H1 (cell line): ENCODE data around the gene OPCML. TPM values are rescaled to one million over a fixed set of nuclear protein-coding genes. Genes with fewer than 3 reads are reported as not detected.

Experiments
- CTCF ChIA-PET: fragments of 300-600 bp; sonication (Branson Sonifier 250); formaldehyde crosslinking; loops from one replicate; lab custom pipeline; 2021; ENCODE audit not compliant: partially characterized antibody; lab: Charles Lee
- POLR2A ChIA-PET: fragments of 300-600 bp; sonication (Branson Sonifier 250); formaldehyde crosslinking; loops from one replicate; lab custom pipeline; 2021; ENCODE audit warnings: inconsistent platforms; ENCODE audit not compliant: partially characterized antibody; lab: Charles Lee
- DNase-seq, 2 experiments: peaks; one replicate each; pipeline versions ENCODE4 v3.0.0 to v3.0.0-alpha.2; 2010 to 2022; ENCODE audit warnings: low spot score in 2 of 2, low read depth in 1 of 2, mixed read lengths in 1 of 2
- FAIRE-seq: peaks from 2 replicates; lab custom pipeline; 2011; peaks lifted over from hg19 to GRCh38; lab: Jason Lieb, UNC
- H2AFZ ChIP-seq: 2 replicates; pipeline ENCODE4 v1.8.1; 2012; ENCODE audit warnings: low read length, inconsistent platforms
- H2AK5ac ChIP-seq: 2 replicates; pipeline ENCODE4 v1.6.1; 2013; ENCODE audit warnings: low read depth, low read length
- H2BK120ac ChIP-seq: replicated peaks from 2 replicates; pipeline ENCODE3; 2013; ENCODE audit warnings: low read depth, low read length, inconsistent platforms
- H2BK12ac ChIP-seq: 2 replicates; pipeline ENCODE4 v1.6.1; 2013; ENCODE audit warnings: low read depth, low read length
- H2BK15ac ChIP-seq: 2 replicates; pipeline ENCODE4 v1.6.1; 2013; ENCODE audit warnings: low read length
- H2BK20ac ChIP-seq: 2 replicates; pipeline ENCODE4 v1.6.1; 2013; ENCODE audit warnings: low read length
- H2BK5ac ChIP-seq: 2 replicates; pipeline ENCODE4 v1.6.1; 2013; ENCODE audit warnings: low read depth, low read length
- H3K14ac ChIP-seq: 2 replicates; pipeline ENCODE4 v1.6.1; 2013; ENCODE audit warnings: inconsistent platforms; ENCODE audit not compliant: insufficient read length
- H3K18ac ChIP-seq: 2 replicates; pipeline ENCODE4 v1.6.1; 2013; ENCODE audit warnings: low read length; ENCODE audit errors: extremely low read depth
- H3K23ac ChIP-seq: 2 replicates; pipeline ENCODE4 v1.6.1; 2013; ENCODE audit warnings: inconsistent platforms; ENCODE audit not compliant: insufficient read length
- H3K23me2 ChIP-seq: 2 replicates; pipeline ENCODE4 v1.6.1; 2013; ENCODE audit warnings: low read depth, low read length
- H3K27ac ChIP-seq: 2 replicates; pipeline ENCODE4 v1.6.1; 2011; ENCODE audit warnings: low read depth, low read length, inconsistent platforms
- H3K27me3 ChIP-seq, 4 experiments: replicated peaks in 1 of 4; 1 replicate in 1 of 4; 2 replicates in 3 of 4; pipeline versions ENCODE4 v1.6.1 to v1.8.1; 2011 to 2013; ENCODE audit warnings: low read length in 3 of 4, mild to moderate bottlenecking in 3 of 4, inconsistent platforms in 2 of 4, mixed read lengths in 2 of 4, moderate library complexity in 1 of 4; ENCODE audit not compliant: control insufficient read depth in 3 of 4, insufficient read depth in 3 of 4; ENCODE audit errors: extremely low read depth in 1 of 4
- H3K36me3 ChIP-seq, 4 experiments: 2 replicates each; pipeline versions ENCODE4 v1.6.1 to v1.8.1; 2011 to 2013; ENCODE audit warnings: mild to moderate bottlenecking in 4 of 4, low read length in 3 of 4, moderate library complexity in 2 of 4, control low read depth in 1 of 4, inconsistent platforms in 1 of 4; ENCODE audit not compliant: insufficient read depth in 4 of 4, control insufficient read depth in 2 of 4
- H3K4ac ChIP-seq: replicated peaks from 2 replicates; pipeline ENCODE3; 2013; ENCODE audit warnings: low read length, low read depth, mixed read lengths, inconsistent platforms; ENCODE audit not compliant: insufficient read length
- H3K4me1 ChIP-seq, 4 experiments: replicated peaks in 1 of 4; 1 replicate in 1 of 4; 2 replicates in 3 of 4; pipeline versions ENCODE4 v1.6.1 to v1.8.1; 2011 to 2013; ENCODE audit warnings: low read length in 3 of 4, inconsistent platforms in 2 of 4, mixed read lengths in 1 of 4; ENCODE audit not compliant: insufficient read depth in 4 of 4, control insufficient read depth in 3 of 4
- H3K4me2 ChIP-seq, 2 experiments: 2 replicates each; pipeline versions ENCODE4 v1.6.1 to v1.8.1; 2011 to 2013; ENCODE audit warnings: low read depth in 2 of 2, low read length in 2 of 2, control low read depth in 1 of 2, inconsistent platforms in 1 of 2, mild to moderate bottlenecking in 1 of 2; ENCODE audit not compliant: insufficient read depth in 1 of 2
- H3K4me3 ChIP-seq, 4 experiments: fragments of 200-600, 300-600 bp in 1 of 4; sonication (generic), shearing (Covaris generic), sonication (Bioruptor Twin) in 1 of 4; 2 replicates each; pipeline versions ENCODE4 v1.5.1 to v1.8.1; 2011 to 2016; ENCODE audit warnings: low read length in 4 of 4, low read depth in 3 of 4, control low read depth in 2 of 4, inconsistent platforms in 2 of 4, mild to moderate bottlenecking in 2 of 4, mixed read lengths in 1 of 4, moderate library complexity in 1 of 4; ENCODE audit not compliant: insufficient read depth in 2 of 4; ENCODE audit errors: extremely low read depth in 1 of 4
- H3K56ac ChIP-seq: replicated peaks from 2 replicates; pipeline ENCODE3; 2013; ENCODE audit warnings: low read depth, mild to moderate bottlenecking, mixed read lengths, low read length, inconsistent platforms; ENCODE audit not compliant: insufficient read length
- H3K79me1 ChIP-seq: 2 replicates; pipeline ENCODE4 v1.6.1; 2013; ENCODE audit warnings: low read depth, low read length, control low read depth
- H3K79me2 ChIP-seq, 2 experiments: 2 replicates each; pipeline versions ENCODE4 v1.6.1 to v1.8.1; 2012 to 2013; ENCODE audit warnings: low read length in 2 of 2, mild to moderate bottlenecking in 2 of 2, inconsistent platforms in 1 of 2; ENCODE audit not compliant: insufficient read depth in 2 of 2, control insufficient read depth in 1 of 2
- H3K9ac ChIP-seq, 4 experiments: replicated peaks in 1 of 4; 1 replicate in 1 of 4; 2 replicates in 3 of 4; pipeline versions ENCODE4 v1.6.1 to v1.8.1; 2011 to 2013; ENCODE audit warnings: low read depth in 3 of 4, low read length in 3 of 4, control low read depth in 2 of 4, mild to moderate bottlenecking in 2 of 4, moderate library complexity in 2 of 4, inconsistent platforms in 1 of 4; ENCODE audit errors: extremely low read depth in 1 of 4
- H3K9me3 ChIP-seq, 2 experiments: 2 replicates each; pipeline versions ENCODE4 v1.6.1 to v1.8.1; 2012 to 2013; ENCODE audit warnings: mild to moderate bottlenecking in 2 of 2, moderate library complexity in 2 of 2, control low read depth in 1 of 2, inconsistent platforms in 1 of 2, low read depth in 1 of 2, low read length in 1 of 2, mixed read lengths in 1 of 2; ENCODE audit not compliant: insufficient read depth in 2 of 2
- H4K20me1 ChIP-seq, 2 experiments: replicated peaks in 1 of 2; 2 replicates each; pipeline versions ENCODE3 to v1.8.1; 2011 to 2013; ENCODE audit warnings: inconsistent platforms in 2 of 2, low read length in 2 of 2, mild to moderate bottlenecking in 1 of 2; ENCODE audit not compliant: insufficient read depth in 2 of 2, control insufficient read depth in 1 of 2
- H4K5ac ChIP-seq: 2 replicates; pipeline ENCODE4 v1.6.1; 2013; ENCODE audit warnings: low read length, low read depth, mixed read lengths, inconsistent platforms; ENCODE audit not compliant: insufficient read length
- H4K8ac ChIP-seq: 2 replicates; pipeline ENCODE4 v1.8.0; 2013; ENCODE audit warnings: mild to moderate bottlenecking, moderate library complexity, low read length, inconsistent platforms; ENCODE audit not compliant: insufficient read depth; ENCODE audit errors: extremely low read depth
- H4K91ac ChIP-seq: replicated peaks from 2 replicates; pipeline ENCODE3; 2013; ENCODE audit warnings: low read length, mixed read lengths, inconsistent platforms; ENCODE audit not compliant: insufficient read length
- BRCA1 ChIP-seq: IDR thresholded peaks from 2 replicates; pipeline ENCODE4 v1.6.1; 2012; ENCODE audit warnings: low read depth, low read length, improper control_type of control experiment
- CBX8 ChIP-seq: fragments of 300-800, 300-1000 bp; sonication (generic); IDR thresholded peaks from 2 replicates; pipeline ENCODE4 v1.7.1; 2016; ENCODE audit warnings: low read depth, low read length, borderline replicate concordance
- CEBPB ChIP-seq: IDR thresholded peaks from 2 replicates; pipeline ENCODE4 v1.6.1; 2012; ENCODE audit warnings: low read depth, low read length
- CHD1 ChIP-seq: IDR thresholded peaks from 2 replicates; pipeline ENCODE4 v1.6.1; 2012; ENCODE audit warnings: low read depth, low read length, improper control_type of control experiment
- MAFK ChIP-seq: IDR thresholded peaks from 2 replicates; pipeline ENCODE4 v1.6.1; 2012; ENCODE audit warnings: low read depth, mild to moderate bottlenecking, improper control_type of control experiment, low read length
- NANOG ChIP-seq: IDR thresholded peaks from 2 replicates; pipeline ENCODE4 v1.6.1; 2011; ENCODE audit warnings: low read length, low read depth, mild to moderate bottlenecking, inconsistent platforms; ENCODE audit not compliant: insufficient read depth, poor library complexity, severe bottlenecking
- NRF1 ChIP-seq: IDR thresholded peaks from 2 replicates; pipeline ENCODE4 v1.6.1; 2011; ENCODE audit warnings: mild to moderate bottlenecking, low read depth, low read length, improper control_type of control experiment
- PHF8 ChIP-seq: fragments of 200-600 bp; sonication (generic); conservative IDR thresholded peaks from 2 replicates; pipeline ENCODE4 v1.7.1; 2012; ENCODE audit warnings: low read depth, mild to moderate bottlenecking, inconsistent platforms, low read length, moderate library complexity
- SIRT6 ChIP-seq: IDR thresholded peaks from one replicate; pipeline ENCODE4 v1.7.1; 2012; ENCODE audit warnings: low read length, inconsistent platforms
- SP2 ChIP-seq: IDR thresholded peaks from 2 replicates; pipeline ENCODE4 v1.6.1; 2012; ENCODE audit warnings: mild to moderate bottlenecking, low read length, inconsistent platforms
- TAF7 ChIP-seq: optimal IDR thresholded peaks from 2 replicates; pipeline ENCODE3; 2011; ENCODE audit warnings: low read depth, mild to moderate bottlenecking, inconsistent platforms, low read length, moderate library complexity, borderline replicate concordance
- TBP ChIP-seq: IDR thresholded peaks from 2 replicates; pipeline ENCODE4 v1.6.1; 2011; ENCODE audit warnings: low read depth, low read length, improper control_type of control experiment
- YY1 ChIP-seq: IDR thresholded peaks from 2 replicates; pipeline ENCODE4 v1.6.1; 2011; ENCODE audit warnings: low read depth, mild to moderate bottlenecking, low read length
- WGBS, 2 experiments: shearing (Covaris generic) in 1 of 2; methylation state at CpG; one replicate each; pipeline versions ENCODE4 v1.1.6 to v1.1.7; 2013 to 2015; ENCODE audit warnings: low lambda C conversion rate in 2 of 2, mixed read lengths in 2 of 2, inconsistent platforms in 1 of 2, low coverage in 1 of 2, missing lambda C conversion rate in 1 of 2; ENCODE audit not compliant: insufficient replicate concordance in 2 of 2, insufficient coverage in 1 of 2, insufficient read length in 1 of 2; ENCODE audit errors: extremely low coverage in 1 of 2, missing lambda C conversion rate in 1 of 2; 5-methylcytosine and 5-hydroxymethylcytosine counted together
- polyA plus RNA-seq, 7 experiments: library from polyadenylated mRNA; depleted of rRNA in 3 of 7; stranded (reverse) in 5 of 7; unstranded in 2 of 7; fragments of >200 nt in 5 of 7; fragments of 200-250 nt in 2 of 7; gene quantifications; 1 replicate in 5 of 7; 2 replicates in 1 of 7; 4 replicates in 1 of 7; pipeline versions ENCODE4 v1.2.1 to v1.2.3, GENCODE V29; 2011 to 2013; ENCODE audit warnings: missing spikeins in 2 of 7, mixed read lengths in 2 of 7
- total RNA-seq: library from RNA; stranded (reverse); fragmentation: NEBNext Ultra II Directional; extraction: Animal tissue kit (Norgen Biotek cat#: 25700); gene quantifications from 2 replicates; pipeline ENCODE4 v1.2.1, GENCODE V29; 2021
- TF ChIP-seq, protein P1 (sequence below): IDR thresholded peaks from 2 replicates; pipeline ENCODE4 v1.6.1; 2012; ENCODE audit warnings: low read length, inconsistent platforms

OPCML gene
- total and polyA plus RNA-seq, 2 of the 8 experiments (the other 6 are each of a cell fraction or from before 2014, with no cell fraction given): 2.3 to 3.1 TPM

DNA sequence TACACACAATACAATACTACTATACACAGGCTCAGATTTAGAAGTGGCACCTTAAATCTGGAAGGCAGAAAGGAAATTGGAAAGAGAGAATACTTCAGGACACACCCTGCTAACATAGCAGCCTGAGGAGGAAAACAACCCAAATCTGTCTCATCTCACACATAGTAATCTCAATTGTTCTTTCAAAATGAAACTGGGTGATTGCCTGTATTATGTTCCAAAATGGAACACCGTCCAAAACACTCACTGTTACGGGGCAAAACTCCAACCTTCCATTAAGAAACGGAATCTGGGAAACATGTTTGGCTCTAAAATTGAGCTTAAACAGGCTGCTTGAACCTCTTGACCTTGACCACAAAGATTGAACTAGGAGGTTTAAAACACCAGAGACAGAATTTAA is 572.6 kb downstream of the OPCML start:
- Histone ChIP-seq H4K20me1 (no peaks in the 10 kb centered on the region), H2AK5ac (no peak overlapping the region), H3K4me3 (no peak overlapping the region), H3K14ac (no peak overlapping the region), H3K4me1 (peaks cover 1 to 12% (median 5%) of the 10 kb centered on the region in 4 experiments; a peak in 5 of 7 replicates), H4K5ac (no peak overlapping the region), H2BK5ac (no peak overlapping the region), H2AFZ (no peak overlapping the region), H3K4ac (no peak overlapping the region), H3K56ac (no peak overlapping the region), H3K9me3 (no peaks in the 10 kb centered on the region), H2BK12ac (no peak overlapping the region), H3K27me3 (no peaks in the 10 kb centered on the region; a peak in 1 of 7 replicates), H3K79me2 (no peaks in the 10 kb centered on the region), H3K23me2 (no peaks in the 10 kb centered on the region), H3K79me1 (no peaks in the 10 kb centered on the region), H3K36me3 (no peaks in the 10 kb centered on the region), H3K23ac (no peak overlapping the region), H3K9ac (no peak overlapping the region), H3K18ac (no peak overlapping the region), H3K4me2 (no peak overlapping the region), H2BK120ac (no peak overlapping the region), H4K8ac (no peak overlapping the region), H2BK20ac (no peak overlapping the region), H2BK15ac (no peak overlapping the region), H4K91ac (no peak overlapping the region), H3K27ac (no peak overlapping the region)
- 92% methylated on average over 3 of the region's 3 CpGs; no CpG with 5 or more reads in 1 of the 2 experiments for WGBS, 2 experiments
- DNase-seq (no peak), FAIRE-seq (no peak)
- POLR2A ChIA-PET: no interaction called here
- CTCF ChIA-PET: interaction anchor here (0.6 to 3.4 kb wide), 2 partner anchors 18 to 172 kb away, joined by 3 to 20 read pairs; no protein-coding TSS in a partner anchor
- TF ChIP-seq NRF1 (no peak), MAFK (no peak), TAF7 (no peak), NANOG (no peak), CBX8 (no peak), SIRT6 (no peak), BRCA1 (no peak), CHD1 (no peak), TBP (no peak), PHF8 (no peak), CEBPB (no peak), SP2 (no peak), YY1 (no peak)
- TF ChIP-seq, protein P1, sequence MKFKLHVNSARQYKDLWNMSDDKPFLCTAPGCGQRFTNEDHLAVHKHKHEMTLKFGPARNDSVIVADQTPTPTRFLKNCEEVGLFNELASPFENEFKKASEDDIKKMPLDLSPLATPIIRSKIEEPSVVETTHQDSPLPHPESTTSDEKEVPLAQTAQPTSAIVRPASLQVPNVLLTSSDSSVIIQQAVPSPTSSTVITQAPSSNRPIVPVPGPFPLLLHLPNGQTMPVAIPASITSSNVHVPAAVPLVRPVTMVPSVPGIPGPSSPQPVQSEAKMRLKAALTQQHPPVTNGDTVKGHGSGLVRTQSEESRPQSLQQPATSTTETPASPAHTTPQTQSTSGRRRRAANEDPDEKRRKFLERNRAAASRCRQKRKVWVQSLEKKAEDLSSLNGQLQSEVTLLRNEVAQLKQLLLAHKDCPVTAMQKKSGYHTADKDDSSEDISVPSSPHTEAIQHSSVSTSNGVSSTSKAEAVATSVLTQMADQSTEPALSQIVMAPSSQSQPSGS: no peak
